Measurements from ENCODE around the gene DSCAM.
"Not testable (repeated sequence)": the region's sequence is repeated elsewhere in the genome, so short reads cannot be mapped to it uniquely, and the experiment has no call there.

Gene DSCAM, protein sequence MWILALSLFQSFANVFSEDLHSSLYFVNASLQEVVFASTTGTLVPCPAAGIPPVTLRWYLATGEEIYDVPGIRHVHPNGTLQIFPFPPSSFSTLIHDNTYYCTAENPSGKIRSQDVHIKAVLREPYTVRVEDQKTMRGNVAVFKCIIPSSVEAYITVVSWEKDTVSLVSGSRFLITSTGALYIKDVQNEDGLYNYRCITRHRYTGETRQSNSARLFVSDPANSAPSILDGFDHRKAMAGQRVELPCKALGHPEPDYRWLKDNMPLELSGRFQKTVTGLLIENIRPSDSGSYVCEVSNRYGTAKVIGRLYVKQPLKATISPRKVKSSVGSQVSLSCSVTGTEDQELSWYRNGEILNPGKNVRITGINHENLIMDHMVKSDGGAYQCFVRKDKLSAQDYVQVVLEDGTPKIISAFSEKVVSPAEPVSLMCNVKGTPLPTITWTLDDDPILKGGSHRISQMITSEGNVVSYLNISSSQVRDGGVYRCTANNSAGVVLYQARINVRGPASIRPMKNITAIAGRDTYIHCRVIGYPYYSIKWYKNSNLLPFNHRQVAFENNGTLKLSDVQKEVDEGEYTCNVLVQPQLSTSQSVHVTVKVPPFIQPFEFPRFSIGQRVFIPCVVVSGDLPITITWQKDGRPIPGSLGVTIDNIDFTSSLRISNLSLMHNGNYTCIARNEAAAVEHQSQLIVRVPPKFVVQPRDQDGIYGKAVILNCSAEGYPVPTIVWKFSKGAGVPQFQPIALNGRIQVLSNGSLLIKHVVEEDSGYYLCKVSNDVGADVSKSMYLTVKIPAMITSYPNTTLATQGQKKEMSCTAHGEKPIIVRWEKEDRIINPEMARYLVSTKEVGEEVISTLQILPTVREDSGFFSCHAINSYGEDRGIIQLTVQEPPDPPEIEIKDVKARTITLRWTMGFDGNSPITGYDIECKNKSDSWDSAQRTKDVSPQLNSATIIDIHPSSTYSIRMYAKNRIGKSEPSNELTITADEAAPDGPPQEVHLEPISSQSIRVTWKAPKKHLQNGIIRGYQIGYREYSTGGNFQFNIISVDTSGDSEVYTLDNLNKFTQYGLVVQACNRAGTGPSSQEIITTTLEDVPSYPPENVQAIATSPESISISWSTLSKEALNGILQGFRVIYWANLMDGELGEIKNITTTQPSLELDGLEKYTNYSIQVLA (N-terminal part only)

DNA sequence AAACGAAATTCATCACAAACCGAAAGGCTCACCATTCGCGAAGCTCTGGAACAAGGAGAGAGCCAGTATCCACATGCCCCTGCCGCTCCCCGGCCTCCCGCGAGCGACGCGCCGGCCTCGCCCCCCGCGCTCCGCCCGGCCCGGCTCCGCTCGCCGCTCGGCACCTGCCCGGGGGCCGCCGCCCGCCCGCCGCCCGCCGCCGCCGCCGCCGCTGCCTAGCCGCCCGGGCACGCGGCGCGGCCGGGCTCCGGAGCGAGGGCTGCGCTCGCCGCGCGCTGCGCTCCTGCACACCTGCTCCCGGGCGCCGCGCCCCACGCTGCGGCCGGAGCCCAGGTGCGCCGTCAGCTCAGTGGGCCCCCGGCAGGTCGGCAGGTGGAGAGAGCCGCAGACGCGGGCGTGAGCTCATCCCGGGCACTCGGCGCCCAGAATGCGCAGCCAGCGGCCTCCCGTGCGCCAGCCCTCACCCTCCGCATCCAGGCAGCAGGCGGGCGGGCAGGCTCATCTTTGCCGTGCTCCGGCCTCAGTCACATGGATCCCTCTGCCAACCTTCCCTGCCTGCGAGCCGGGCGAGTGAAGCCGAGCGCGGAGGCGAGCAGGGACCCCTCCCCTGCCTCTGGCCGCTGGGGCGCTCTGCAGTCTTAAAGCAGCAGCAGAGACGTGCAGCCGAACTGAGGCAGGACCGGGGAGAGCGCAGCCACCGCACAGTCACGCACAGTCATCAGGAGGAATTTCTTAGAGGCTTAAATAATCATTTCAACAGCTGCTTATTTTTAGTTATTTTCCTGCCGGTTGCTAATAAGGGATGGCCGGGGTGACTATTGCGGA lies at the start of gene DSCAM:
DSCAM (minus strand) TSS at position 572 of the 825 bp plus-strand sequence; CDS start at position 75, 497 bp downstream.
- DNase-seq = no peak

GRCh38 chr21:40895697-40896096 lies 48.7 kb upstream of the DSCAM start:
- DNase-seq = not testable (repeated sequence)

DNA sequence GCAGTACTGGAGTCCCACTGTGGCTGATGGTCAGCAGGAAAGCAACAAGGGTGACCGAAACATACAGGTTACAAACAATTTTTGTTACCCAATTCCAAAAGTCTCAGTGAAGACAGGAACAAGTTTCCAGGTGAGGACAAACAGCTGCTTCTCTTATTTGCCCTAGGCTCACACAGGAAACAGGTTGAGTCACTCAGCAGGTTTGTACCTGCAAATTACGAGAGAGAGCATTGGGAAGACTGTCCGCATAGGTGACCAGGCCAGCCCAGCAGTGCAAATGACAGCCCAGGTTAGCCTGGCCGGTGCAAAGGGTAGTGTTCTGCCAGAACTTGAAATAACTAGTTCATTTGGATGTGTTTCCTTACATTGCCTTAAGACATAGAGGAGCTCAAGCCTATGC lies 40.0 kb upstream of the DSCAM start:
- DNase-seq = no peak

DNA sequence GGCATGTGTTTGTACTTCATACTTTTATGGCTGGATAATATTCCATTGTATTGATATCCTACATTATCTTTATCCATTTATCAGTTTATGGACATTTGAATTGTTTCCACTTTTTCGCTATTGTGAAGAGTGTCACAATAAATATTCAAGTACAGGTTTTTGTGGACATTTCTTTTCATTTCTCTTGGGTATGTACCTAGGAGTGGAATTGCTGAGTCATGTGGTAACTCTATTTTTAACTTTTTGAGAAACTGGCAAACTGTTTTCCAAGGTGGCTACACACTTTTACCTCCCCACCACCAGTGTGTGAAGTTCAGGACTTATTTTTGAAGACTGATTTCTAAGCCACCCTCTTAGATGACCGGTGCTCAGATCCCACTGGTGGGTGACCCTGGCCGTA lies 39.0 kb upstream of the DSCAM start:
- no peak for DNase-seq

GRCh38 chr21:40882192-40882915 lies 35.4 kb upstream of the DSCAM start:
- DNase-seq = no peak

GRCh38 chr21:40881767-40882166 lies 34.8 kb upstream of the DSCAM start:
- no peak for DNase-seq

DNA sequence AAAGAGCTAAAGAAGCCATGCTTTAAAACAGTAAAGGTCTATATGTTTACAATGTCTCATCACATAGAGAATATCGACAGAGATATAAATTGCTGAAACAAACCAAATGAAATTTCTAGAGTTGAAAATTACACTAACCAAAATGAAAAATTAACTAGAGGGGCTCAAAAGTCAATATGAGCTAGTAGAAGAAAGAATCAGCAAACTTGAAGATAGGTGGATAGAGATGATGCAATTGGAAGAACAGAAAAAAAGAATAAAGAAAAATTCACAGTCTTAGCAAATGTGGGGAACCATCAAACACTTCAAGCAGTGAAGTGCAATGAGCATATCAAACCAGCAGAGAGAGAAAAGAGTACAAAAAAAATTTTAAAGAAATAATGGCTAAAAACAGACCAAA lies 24.1 kb upstream of the DSCAM start:
- no peak for DNase-seq

DNA sequence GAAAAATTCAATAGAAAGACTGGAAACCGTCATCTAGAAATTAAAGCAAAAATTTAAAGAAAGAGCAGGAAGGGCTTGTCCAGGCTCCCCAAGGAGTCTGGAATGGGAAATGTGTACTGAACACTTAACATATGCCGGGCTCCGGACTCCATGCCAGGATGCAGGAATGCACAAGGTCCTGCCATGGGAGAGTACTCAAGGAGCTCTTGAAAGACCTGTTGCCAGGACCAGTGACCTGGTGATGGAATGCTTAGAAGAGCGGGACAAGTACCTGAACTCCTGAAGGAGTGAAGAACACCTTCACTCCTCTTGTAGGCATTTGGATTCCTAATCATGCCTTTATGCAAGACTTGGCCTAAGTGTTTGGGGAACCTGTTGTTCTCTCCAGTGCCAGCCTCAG lies 16.9 kb upstream of the DSCAM start:
- no peak for DNase-seq

DNA sequence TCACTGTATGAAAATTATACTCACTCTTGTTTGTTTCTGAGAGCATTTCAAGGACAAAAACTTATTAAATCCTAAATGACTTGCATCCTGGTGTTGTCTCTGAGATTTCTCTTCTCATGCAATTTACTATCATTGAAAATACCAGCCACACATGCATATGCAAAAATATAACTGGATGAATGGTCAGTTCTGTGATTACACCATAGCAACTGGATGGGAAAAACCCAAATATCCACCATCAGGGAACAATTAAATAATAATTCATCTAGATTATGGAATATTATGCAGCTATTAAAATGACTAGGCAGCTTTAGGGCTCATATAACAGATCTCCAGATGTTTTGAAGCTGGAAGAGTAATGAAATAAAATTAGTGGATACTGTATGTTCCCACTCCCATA lies 11.6 kb upstream of the DSCAM start:
- no peak for DNase-seq

- DNase-seq = no peak
Measured at GRCh38 chr21:40853956-40854688, 7.2 kb upstream of the DSCAM start.

GRCh38 chr21:40852563-40852962 lies 5.6 kb upstream of the DSCAM start:
- DNase-seq = no peak

- DNase-seq = no peak
Measured at GRCh38 chr21:40851749-40852148, 4.8 kb upstream of the DSCAM start.

DNA sequence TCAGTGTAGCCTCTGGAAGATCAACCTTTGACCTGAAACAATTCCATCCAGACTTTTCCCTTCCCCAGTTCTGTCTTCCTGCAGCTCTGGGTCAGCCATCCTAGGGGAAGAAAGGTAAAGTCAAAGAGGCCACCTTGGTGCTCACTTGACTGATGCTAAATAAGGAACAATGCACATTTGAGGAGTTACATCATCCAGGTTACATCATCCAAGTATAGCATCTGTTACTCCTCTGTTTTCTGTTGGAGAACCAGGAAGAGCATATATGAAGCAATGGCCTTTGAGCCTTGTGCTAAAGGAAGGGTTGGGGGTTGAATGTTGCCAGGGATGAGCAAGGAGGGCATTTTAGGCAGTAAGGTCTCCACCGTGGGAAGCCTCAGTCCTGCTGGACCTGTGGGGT lies 3.1 kb upstream of the DSCAM start:
- DNase-seq = no peak

DNA sequence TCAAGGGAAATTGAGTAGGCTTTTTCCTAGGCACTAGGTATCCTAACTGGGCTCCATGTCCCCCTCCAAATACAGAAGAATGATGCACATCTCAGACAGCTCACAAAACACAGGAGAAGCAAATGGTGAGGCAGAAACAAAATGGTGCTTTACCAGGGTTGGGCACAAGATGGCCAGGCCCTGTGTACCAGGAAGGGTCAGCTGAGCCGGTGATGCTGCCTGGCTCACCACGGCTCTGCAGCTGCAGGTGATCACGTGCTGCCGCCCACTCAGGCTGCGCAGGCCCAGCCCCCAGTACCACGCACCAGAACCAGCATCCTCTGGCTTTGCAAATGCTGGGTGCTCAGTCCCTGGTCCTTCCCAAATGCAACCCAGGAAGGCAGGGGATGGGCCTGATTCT lies 993 bp upstream of the DSCAM start:
- no peak for DNase-seq

DNA sequence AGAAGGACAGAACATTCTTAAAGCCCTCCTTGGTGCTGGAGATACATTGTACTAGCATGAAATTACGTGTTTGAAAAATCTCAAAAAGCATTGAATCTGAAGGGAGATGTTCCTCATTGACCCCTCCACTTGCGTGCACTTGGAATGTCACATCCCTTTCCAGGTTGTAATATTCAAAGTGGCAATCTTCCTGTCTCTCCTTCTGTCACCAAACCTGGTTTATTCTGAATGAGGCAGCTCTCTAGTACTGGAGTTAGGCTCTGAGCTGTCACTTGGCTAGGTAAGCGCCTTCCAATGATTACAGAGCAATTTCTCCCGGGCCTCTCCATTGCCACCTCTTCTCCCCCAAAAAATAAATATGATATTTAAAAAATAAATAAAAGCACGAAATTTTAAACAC lies 855 bp downstream of the DSCAM start:
- DNase-seq = no peak

GRCh38 chr21:40845441-40845995 lies 1.4 kb downstream of the DSCAM start:
- DNase-seq = no peak

GRCh38 chr21:40844935-40845334 lies 2.0 kb downstream of the DSCAM start:
- DNase-seq = no peak

DNA sequence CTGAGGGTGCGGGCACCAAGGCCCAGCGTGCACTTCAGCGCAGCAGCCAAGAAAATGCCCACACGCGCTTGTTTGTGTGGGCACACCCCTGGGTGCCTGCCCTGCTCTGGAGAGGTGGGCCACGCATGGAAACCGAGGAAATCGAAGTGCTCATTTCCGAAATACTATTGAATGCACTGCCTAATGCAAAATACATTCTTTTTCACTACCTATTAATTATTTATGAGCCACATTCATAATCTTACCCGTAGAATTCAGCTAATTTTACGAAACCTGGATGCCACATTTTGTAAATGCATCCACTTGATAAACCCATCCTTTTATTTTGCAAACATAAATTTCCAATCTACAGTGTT lies 4.8 kb downstream of the DSCAM start:
- DNase-seq = no peak

GRCh38 chr21:40841524-40842196 lies 5.3 kb downstream of the DSCAM start:
- DNase-seq = no peak

Measured in activated naive CD4-positive, alpha-beta T cell treated with anti-CD3 and anti-CD28 coated beads, Interleukin-2, amount 50 U/mL, for 16 hours (primary cell).